Neural cell (in vitro differentiated cells): Measurements from ENCODE around the gene ACOT6.

Experiments
- EP300 ChIP-seq: fragments of 450-650 bp; conservative IDR thresholded peaks from 2 replicates; pipeline ENCODE4 v1.6.1; 2014; ENCODE audit warnings: antibody characterized with exemption, mild to moderate bottlenecking, moderate library complexity; ENCODE audit not compliant: poor library complexity, severe bottlenecking
- EZH2 ChIP-seq: fragments of 200-600, 300-800 bp; shearing (Covaris generic), sonication (generic); IDR thresholded peaks from 2 replicates; pipeline ENCODE4 v1.6.1; 2014; ENCODE audit warnings: antibody characterized with exemption, low read length, borderline replicate concordance, mild to moderate bottlenecking; ENCODE audit not compliant: insufficient read depth, poor library complexity, severe bottlenecking
- TF ChIP-seq, protein P1 (sequence below): fragments of 450-650 bp; IDR thresholded peaks from 2 replicates; pipeline ENCODE4 v1.5.1; 2014; ENCODE audit warnings: antibody characterized with exemption, mild to moderate bottlenecking, moderate library complexity; ENCODE audit not compliant: poor library complexity, severe bottlenecking

DNA sequence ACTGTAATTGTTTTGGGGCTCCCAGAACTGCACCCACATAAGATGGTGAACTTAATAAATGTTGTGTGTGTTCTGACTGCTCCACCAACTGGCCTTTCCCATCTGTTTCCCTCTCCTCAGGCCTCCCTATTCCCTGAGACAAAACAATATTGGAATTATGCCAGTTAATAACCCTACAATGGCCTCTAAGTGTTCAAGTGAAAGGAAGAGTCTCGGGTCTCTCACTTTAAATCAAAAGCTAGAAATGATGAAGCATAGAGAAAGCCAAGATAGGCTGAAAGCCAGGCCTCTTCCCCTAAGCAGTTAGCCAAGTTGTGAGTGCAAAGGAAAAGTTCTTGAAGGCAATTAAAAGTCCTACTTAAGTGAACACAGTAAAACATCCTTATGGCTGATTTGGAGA lies 13.4 kb downstream of the ACOT6 start:
- TF ChIP-seq, protein P1, sequence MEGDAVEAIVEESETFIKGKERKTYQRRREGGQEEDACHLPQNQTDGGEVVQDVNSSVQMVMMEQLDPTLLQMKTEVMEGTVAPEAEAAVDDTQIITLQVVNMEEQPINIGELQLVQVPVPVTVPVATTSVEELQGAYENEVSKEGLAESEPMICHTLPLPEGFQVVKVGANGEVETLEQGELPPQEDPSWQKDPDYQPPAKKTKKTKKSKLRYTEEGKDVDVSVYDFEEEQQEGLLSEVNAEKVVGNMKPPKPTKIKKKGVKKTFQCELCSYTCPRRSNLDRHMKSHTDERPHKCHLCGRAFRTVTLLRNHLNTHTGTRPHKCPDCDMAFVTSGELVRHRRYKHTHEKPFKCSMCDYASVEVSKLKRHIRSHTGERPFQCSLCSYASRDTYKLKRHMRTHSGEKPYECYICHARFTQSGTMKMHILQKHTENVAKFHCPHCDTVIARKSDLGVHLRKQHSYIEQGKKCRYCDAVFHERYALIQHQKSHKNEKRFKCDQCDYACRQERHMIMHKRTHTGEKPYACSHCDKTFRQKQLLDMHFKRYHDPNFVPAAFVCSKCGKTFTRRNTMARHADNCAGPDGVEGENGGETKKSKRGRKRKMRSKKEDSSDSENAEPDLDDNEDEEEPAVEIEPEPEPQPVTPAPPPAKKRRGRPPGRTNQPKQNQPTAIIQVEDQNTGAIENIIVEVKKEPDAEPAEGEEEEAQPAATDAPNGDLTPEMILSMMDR, result no peak
- TF ChIP-seq EZH2 (no peak), EP300 (no peak)
